PC-3 (cell line): Measurements from ENCODE around the gene FBLN5.

ENCODE experiments used
- EZH2phosphoT487 ChIP-seq: fragments of 300-600 bp; sonication (generic); IDR thresholded peaks from 2 replicates; pipeline ENCODE4 v1.6.1; 2018; ENCODE audit warnings: mild to moderate bottlenecking, antibody characterized with exemption, low read length, borderline replicate concordance
- TF ChIP-seq, protein P1 (sequence below): fragments of 300-600 bp; sonication (generic); conservative IDR thresholded peaks from 2 replicates; pipeline ENCODE4 v1.5.1; 2017; ENCODE audit warnings: antibody characterized with exemption, low read depth, mild to moderate bottlenecking, low read length

DNA sequence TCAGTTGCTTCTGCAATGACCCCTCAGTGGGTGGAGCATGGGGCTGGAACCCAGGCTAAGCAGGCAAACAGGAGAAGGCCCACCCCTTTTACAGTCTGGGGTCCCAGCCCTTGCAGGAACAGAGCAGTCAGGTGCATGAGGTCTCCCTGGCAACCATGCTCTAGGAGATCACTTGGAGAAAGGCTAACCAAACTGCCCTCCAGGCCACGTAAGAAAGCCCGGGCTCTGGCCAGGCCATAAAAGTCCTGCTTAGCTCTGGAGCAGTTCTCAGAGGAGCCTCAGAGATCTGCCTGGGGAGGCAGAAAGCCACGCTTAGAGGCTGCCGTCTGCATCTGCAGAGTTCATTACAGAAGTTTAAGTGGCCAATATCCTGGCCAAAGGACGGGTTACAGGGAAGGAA lies 65.1 kb downstream of the FBLN5 start:
- TF ChIP-seq, protein P1, sequence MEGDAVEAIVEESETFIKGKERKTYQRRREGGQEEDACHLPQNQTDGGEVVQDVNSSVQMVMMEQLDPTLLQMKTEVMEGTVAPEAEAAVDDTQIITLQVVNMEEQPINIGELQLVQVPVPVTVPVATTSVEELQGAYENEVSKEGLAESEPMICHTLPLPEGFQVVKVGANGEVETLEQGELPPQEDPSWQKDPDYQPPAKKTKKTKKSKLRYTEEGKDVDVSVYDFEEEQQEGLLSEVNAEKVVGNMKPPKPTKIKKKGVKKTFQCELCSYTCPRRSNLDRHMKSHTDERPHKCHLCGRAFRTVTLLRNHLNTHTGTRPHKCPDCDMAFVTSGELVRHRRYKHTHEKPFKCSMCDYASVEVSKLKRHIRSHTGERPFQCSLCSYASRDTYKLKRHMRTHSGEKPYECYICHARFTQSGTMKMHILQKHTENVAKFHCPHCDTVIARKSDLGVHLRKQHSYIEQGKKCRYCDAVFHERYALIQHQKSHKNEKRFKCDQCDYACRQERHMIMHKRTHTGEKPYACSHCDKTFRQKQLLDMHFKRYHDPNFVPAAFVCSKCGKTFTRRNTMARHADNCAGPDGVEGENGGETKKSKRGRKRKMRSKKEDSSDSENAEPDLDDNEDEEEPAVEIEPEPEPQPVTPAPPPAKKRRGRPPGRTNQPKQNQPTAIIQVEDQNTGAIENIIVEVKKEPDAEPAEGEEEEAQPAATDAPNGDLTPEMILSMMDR: no peak
- no peak for TF ChIP-seq EZH2phosphoT487
